Activated T-helper 17 cell treated with anti-CD3 and anti-CD28 coated beads, Interleukin-2, amount 50 U/mL, for 72 hours (primary cell): ENCODE results near the gene ADORA3. TPM values are rescaled to one million over a fixed set of nuclear protein-coding genes. Genes with fewer than 3 reads are reported as not detected.

ENCODE experiments used
- ATAC-seq: fragments of 150-1000 bp; cut with Tn5 transposase; replicated peaks from 2 replicates; pipeline ENCODE4 v1.10.0; 2021; ENCODE audit warnings: mild to moderate bottlenecking, moderate library complexity
- H3K27ac Mint-ChIP-seq: one replicate; pipeline ENCODE4 v1.8.0; 2022; ENCODE audit warnings: mixed read lengths
- H3K27me3 Mint-ChIP-seq: one replicate; pipeline ENCODE4 v1.8.0; 2022; ENCODE audit warnings: mixed read lengths
- H3K36me3 Mint-ChIP-seq: one replicate; pipeline ENCODE4 v1.8.0; 2022; ENCODE audit warnings: low read depth, mild to moderate bottlenecking, mixed read lengths
- H3K4me1 Mint-ChIP-seq: one replicate; pipeline ENCODE4 v1.8.0; 2022; ENCODE audit warnings: mixed read lengths
- H3K4me3 Mint-ChIP-seq: one replicate; pipeline ENCODE4 v1.8.0; 2022; ENCODE audit warnings: mild to moderate bottlenecking, mixed read lengths
- H3K9me3 Mint-ChIP-seq: one replicate; pipeline ENCODE4 v1.8.0; 2022; ENCODE audit warnings: mixed read lengths
- total RNA-seq, 2 donors: library from RNA; stranded (reverse); gene quantifications; one replicate each; pipeline ENCODE4 v1.2.3, GENCODE V29; 2022

Gene ADORA3
- total RNA-seq, 2 donors from 2014 or later = not detected

DNA sequence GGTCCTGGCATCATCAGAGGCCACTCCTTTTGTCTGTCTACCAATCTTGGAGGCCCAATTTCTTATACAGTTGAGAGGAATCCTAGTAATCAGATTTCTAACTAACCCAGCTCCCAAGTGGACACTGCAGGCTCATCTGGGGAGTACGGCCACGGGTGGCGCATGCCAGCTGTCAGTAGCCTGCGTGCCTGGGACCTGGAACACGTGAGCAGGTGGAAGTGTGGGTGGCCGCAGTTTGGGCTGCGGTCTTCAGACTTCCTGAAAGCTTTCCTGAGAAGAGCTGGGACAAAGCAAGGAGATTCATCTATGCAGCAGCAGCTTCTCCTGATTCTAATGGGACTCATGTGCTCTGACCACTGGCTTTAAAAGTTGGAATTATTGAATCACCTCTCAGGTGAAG is 12.4 kb downstream of the ADORA3 start:
- Mint-ChIP-seq H3K36me3 (no peaks in the 10 kb centered on the region), H3K4me1 (no peaks in the 10 kb centered on the region), H3K4me3 (no peak overlapping the region), H3K9me3 (no peaks in the 10 kb centered on the region), H3K27me3 (no peaks in the 10 kb centered on the region), H3K27ac (no peak overlapping the region)
- no peak for ATAC-seq

DNA sequence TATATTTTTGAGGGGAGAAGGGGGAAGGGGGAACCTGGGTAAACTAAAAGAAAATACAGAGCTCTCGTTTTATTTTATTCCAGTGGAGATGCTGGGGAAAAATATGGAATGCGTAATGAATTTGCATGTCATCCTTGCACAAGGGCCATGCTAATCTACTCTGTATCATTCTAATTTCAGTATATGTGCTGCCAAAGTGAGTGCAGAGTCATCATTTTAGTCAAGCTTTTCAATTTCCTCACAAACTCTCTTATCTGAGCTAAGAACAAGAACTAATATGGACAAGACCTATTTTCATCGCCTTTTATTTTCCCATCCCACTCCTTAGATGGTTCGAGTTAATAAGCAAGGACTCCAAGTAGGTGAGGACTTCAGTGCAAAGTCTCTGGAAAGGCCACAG is 13.2 kb downstream of the ADORA3 start:
- H3K36me3 Mint-ChIP-seq = no peaks in the 10 kb centered on the region
- no peak overlapping the region for H3K4me3 Mint-ChIP-seq
- ATAC-seq = no peak
- no peaks in the 10 kb centered on the region for H3K27me3 Mint-ChIP-seq
- no peak overlapping the region for H3K27ac Mint-ChIP-seq
- H3K9me3 Mint-ChIP-seq = no peaks in the 10 kb centered on the region
- H3K4me1 Mint-ChIP-seq = no peaks in the 10 kb centered on the region

DNA sequence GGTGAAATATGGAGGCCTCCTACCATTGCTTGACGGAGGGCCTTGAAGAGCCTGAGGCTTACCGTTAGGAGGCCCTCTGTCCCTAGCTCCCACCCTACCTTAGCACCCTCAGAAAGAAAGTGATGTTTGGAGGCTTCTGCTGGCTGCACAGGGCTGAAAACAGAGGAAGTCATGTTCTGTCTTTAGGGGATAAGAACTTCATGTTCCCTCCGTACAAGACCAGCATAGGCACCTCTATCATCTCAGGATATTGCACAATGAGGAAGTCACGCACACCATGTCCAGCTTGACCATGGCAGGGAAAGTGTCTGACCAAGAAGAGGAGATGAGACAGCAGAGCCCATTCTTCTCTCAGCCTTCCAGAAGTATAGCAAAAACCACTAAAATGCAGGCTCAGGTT is 13.8 kb downstream of the ADORA3 start:
- no peak for ATAC-seq
- H3K9me3 Mint-ChIP-seq = no peaks in the 10 kb centered on the region

DNA sequence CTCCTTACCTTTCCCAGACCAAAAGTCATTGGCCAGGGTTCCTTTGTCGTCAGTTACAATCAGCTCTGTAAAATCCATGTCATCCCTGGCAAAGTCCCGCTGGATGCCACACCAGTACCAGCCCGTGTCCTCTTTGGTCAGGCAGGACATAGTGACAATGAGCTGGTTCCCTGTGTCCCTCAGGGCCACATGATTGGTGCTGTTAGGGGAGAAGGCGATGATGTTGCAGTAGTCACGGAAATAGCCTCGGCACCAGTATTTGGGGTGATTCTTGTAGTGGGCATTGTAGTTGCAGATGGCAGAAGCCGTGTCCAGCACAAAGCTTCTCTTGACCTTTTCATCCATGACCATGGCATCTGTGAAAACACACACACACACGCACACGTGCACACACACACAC is 14.8 kb downstream of the ADORA3 start:
- Mint-ChIP-seq H3K4me3 (no peak overlapping the region), H3K36me3 (no peaks in the 10 kb centered on the region), H3K4me1 (no peaks in the 10 kb centered on the region), H3K27me3 (no peaks in the 10 kb centered on the region), H3K9me3 (no peaks in the 10 kb centered on the region), H3K27ac (no peak overlapping the region)
- no peak for ATAC-seq

More for the DNA sequence above, 13.8 kb downstream of the ADORA3 start:
- no peaks in the 10 kb centered on the region for H3K4me1 Mint-ChIP-seq
- H3K4me3 Mint-ChIP-seq = no peak overlapping the region
- H3K36me3 Mint-ChIP-seq = no peaks in the 10 kb centered on the region
- H3K27ac Mint-ChIP-seq = no peak overlapping the region
- H3K27me3 Mint-ChIP-seq = no peaks in the 10 kb centered on the region

DNA sequence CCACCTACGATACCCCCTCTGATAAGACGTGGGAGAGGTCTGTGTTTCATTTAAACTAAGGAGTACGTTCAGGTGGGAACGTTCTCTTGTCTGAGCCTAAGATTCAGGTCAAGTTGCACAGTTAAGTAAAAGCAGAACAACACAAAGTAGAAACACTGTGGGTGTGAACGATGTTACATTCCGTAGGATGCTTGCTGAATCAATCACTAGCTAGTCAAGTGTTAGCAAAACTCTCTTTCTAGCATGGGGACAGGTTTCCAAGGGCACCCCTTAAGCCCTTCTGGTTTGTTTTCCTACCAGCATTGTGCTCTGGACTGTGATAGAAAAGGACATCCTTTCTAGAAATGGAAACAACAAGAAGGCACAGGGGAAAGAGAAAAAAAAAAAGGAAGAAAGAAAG is 16.3 kb downstream of the ADORA3 start:
- ATAC-seq = no peak
- H3K4me1 Mint-ChIP-seq = no peaks in the 10 kb centered on the region
- H3K9me3 Mint-ChIP-seq = no peaks in the 10 kb centered on the region
- H3K27me3 Mint-ChIP-seq = no peaks in the 10 kb centered on the region
- no peak overlapping the region for H3K27ac Mint-ChIP-seq
- H3K36me3 Mint-ChIP-seq = no peaks in the 10 kb centered on the region
- H3K4me3 Mint-ChIP-seq = no peak overlapping the region

DNA sequence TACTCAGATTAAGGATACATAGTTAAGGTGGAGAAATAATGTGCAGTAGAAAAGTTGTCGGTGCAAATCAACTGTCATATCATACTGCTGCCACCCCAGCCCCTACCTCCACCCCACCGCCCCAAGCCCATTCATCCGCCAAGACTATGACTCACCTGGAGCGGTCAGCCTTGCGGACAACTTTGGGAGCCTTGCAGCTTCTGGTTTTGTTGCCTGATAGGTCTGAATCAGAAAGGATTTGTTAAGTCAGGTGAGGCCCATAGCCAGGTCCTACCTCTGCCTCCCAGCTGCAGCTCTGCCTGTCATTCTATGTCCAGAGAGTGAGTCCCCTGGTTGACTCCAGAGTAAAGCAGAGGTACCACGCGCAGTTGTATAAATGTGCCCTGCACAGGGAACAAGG is 17.0 kb downstream of the ADORA3 start:
- no peak overlapping the region for H3K4me3 Mint-ChIP-seq
- H3K27me3 Mint-ChIP-seq = no peaks in the 10 kb centered on the region
- no peaks in the 10 kb centered on the region for H3K4me1 Mint-ChIP-seq
- H3K27ac Mint-ChIP-seq = no peak overlapping the region
- H3K9me3 Mint-ChIP-seq = no peaks in the 10 kb centered on the region
- ATAC-seq = no peak
- no peaks in the 10 kb centered on the region for H3K36me3 Mint-ChIP-seq

DNA sequence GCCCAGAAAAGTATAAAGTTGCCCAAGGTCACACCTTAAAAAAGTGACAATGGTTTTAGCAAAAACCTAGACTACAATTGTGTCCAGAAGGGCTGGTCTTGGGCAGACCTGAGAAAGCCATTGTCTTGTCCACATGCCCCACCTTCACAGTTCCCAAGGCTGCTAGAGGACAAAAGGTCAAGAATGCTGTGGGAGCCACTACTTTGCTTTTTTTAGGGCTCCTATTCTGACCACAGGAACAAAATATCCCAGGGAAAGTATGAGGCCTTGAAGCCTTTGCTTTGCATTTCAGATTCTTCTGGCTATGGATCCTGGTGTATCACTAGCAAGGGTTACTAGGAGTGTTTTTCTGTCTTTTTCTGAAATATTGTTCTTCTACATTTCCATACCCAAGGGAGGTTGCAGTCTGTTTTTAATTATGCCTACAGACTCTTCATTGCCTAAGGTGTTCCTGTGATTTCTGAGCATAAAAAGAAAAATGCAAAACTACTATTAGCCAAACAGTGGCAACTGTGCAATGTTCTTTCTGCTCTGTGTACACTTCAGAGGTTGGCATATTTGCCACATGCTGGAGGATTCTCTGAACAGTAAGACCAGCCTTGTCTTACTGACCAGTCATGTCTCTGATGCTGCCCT is 18.9 kb downstream of the ADORA3 start:
- Mint-ChIP-seq H3K4me3 (no peak overlapping the region), H3K4me1 (no peaks in the 10 kb centered on the region), H3K9me3 (no peaks in the 10 kb centered on the region), H3K36me3 (no peaks in the 10 kb centered on the region), H3K27me3 (no peaks in the 10 kb centered on the region), H3K27ac (no peak overlapping the region)
- ATAC-seq = no peak

DNA sequence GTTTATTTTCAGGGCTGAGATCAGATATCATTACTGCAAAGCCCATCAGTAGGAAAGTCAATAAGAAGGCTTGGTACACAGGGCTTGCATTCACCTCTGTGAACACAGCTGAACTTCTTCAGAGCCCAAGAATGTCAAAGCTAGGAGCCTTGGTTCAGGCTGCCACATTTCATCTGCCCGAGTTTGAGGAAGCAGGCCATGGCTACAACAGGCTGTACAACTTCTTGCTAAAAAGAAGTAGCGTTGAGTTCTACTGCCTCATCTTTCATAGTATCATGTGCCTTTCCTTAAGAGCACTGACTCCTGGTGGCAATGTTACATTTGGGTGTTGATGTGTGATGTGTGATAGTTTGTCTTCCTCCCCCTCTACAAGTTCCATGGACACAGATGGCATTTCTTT is 19.6 kb downstream of the ADORA3 start:
- no peaks in the 10 kb centered on the region for H3K9me3 Mint-ChIP-seq
- H3K4me1 Mint-ChIP-seq = no peaks in the 10 kb centered on the region
- H3K27me3 Mint-ChIP-seq = no peaks in the 10 kb centered on the region
- H3K27ac Mint-ChIP-seq = no peak overlapping the region
- no peaks in the 10 kb centered on the region for H3K36me3 Mint-ChIP-seq
- ATAC-seq = no peak
- no peak overlapping the region for H3K4me3 Mint-ChIP-seq

DNA sequence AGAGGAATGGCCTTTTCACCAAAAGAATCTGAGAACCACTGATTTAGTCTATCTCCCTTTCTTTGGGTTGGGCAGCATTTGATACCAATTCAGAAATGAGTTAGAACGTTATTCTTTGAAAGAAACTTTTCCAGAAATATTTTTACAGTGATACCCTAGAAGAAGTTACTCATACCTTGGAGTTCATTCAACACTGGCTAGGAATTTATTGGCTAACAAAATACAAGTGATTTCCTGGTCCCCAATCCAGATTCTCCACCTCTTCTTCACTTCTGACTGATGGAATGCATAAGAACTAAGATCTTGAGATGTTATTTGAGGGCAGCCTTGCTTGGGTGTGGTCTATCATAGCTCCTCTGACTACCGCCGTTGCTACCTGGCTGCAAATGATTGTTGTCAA is 20.3 kb downstream of the ADORA3 start:
- no peaks in the 10 kb centered on the region for H3K9me3 Mint-ChIP-seq
- peaks cover 5% of the 10 kb centered on the region for H3K36me3 Mint-ChIP-seq
- no peak for ATAC-seq
- H3K27me3 Mint-ChIP-seq = no peaks in the 10 kb centered on the region
- H3K4me1 Mint-ChIP-seq = peaks cover 3% of the 10 kb centered on the region
- no peak overlapping the region for H3K27ac Mint-ChIP-seq
- H3K4me3 Mint-ChIP-seq = no peak overlapping the region

DNA sequence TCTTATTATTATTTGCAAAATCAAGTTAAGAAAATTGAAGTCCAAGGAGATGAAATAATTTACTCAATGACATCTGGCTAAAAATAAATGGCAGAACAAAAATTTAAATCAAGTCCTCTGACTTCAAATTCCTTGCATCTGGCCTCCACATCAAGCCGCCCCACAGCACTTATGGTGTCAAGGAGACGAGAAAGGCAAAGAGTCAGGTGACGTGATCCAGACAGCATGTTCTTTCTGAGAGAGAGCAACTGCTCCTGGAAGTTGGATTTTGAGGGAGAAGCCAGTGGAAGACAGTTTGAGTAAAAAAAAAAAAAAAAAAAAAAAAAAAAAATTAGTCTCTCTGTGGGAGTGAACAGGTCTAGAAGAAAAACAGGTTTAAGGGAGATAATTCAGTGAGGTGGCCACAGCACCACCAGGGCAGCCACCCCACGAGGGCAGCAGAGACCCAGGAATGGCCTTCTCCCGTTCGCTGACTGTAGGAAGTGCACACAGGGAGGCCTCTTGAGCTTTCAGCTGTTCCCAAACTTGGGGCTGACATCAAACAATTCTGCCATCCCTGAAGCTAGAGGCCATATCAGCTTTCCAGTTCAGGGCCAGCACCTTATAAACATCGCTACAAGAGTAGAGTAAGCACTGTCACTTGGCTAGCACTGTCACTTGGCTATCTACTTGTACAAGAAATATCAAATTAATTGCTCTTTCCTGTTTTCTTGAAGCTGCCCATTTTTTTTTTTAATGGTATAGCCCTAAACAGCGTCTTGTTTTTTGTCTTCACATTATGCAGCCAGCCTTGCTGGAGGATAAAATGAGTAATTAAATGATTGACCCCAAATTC is 21.8 kb downstream of the ADORA3 start:
- Mint-ChIP-seq H3K4me1 (peaks cover 19% of the 10 kb centered on the region), H3K4me3 (no peak overlapping the region), H3K9me3 (peaks cover 5% of the 10 kb centered on the region), H3K27ac (no peak overlapping the region), H3K27me3 (no peaks in the 10 kb centered on the region), H3K36me3 (peaks cover 15% of the 10 kb centered on the region)
- ATAC-seq = peak; percentile 75

DNA sequence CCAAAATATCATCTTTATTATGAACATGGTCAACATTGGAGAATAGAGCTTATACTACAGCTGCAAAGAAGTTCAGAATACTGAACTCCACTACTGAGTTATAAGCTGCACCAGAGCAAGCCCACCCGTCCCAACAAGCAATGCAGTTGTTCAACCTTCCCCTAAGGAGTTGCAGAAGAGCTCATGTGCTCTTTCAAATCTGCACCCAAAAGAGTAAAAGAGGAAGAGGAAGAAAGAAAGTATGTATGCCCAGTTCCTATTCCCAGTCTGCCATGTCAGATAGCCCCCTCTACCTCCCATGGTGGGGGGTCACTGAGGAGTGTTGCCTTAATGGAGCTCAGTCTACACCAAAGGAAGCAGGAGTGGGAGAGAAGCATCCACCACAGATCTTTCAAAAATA is 22.8 kb downstream of the ADORA3 start:
- H3K27me3 Mint-ChIP-seq = no peaks in the 10 kb centered on the region
- peaks cover 25% of the 10 kb centered on the region for H3K4me1 Mint-ChIP-seq
- H3K36me3 Mint-ChIP-seq = peaks cover 15% of the 10 kb centered on the region
- no peak for ATAC-seq
- no peak overlapping the region for H3K4me3 Mint-ChIP-seq
- peaks cover 5% of the 10 kb centered on the region for H3K9me3 Mint-ChIP-seq
- H3K27ac Mint-ChIP-seq = no peak overlapping the region

DNA sequence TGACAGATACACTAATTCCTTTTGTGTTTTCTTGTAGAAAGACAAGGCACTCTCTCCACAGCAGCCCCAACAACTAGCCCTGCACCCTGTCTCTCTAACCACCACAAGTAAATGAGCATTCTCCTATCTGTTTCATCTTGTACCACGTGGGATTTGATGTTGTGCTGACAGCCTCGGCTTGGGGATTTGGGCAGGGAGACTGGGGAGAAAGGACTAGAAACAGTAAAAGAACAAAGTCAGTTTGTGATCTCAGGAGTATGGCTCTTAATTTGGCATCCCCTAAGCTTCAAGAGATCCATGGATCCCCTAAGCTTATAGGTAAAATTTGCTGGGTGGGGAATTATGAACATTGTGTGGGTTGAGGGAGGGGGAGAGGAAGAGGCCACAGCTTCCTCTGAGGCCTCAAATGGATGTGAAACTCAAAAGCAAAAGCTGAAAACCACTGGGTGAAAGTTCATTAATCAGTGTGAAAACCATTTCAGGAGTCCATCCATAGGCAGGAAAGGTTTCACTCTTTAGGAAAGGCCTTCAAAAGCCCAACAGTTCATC is 26.6 kb downstream of the ADORA3 start:
- peak overlapping the region; percentile 8 for H3K27ac Mint-ChIP-seq
- peaks cover 22% of the 10 kb centered on the region for H3K36me3 Mint-ChIP-seq
- no peak overlapping the region for H3K4me3 Mint-ChIP-seq
- H3K4me1 Mint-ChIP-seq = peaks cover 37% of the 10 kb centered on the region
- H3K27me3 Mint-ChIP-seq = no peaks in the 10 kb centered on the region
- peak; percentile 64 for ATAC-seq
- peaks cover 5% of the 10 kb centered on the region for H3K9me3 Mint-ChIP-seq

DNA sequence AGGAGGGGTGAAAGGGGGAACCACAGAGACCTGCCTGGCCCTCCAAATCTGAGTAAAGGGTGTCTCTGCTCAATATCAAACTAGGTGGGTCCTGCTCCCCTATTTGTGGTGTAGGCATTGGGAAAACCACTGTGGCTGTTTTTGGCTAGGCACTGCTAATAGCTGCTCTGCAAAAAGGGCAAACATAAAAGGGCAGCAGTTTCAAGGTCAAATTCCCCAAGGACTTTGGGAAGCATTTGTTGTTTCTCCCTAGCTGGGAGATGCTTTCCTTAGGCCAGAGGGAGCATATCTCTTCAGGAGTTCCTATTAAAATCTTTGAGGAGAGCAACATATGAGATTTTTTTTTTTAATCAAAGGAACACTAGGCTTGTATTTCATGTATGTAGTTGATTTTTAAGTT is 27.2 kb downstream of the ADORA3 start:
- peaks cover 22% of the 10 kb centered on the region for H3K36me3 Mint-ChIP-seq
- H3K27me3 Mint-ChIP-seq = no peaks in the 10 kb centered on the region
- H3K27ac Mint-ChIP-seq = peak overlapping the region; percentile 16
- H3K4me3 Mint-ChIP-seq = no peak overlapping the region
- peaks cover 5% of the 10 kb centered on the region for H3K9me3 Mint-ChIP-seq
- ATAC-seq = no peak
- peaks cover 37% of the 10 kb centered on the region for H3K4me1 Mint-ChIP-seq

DNA sequence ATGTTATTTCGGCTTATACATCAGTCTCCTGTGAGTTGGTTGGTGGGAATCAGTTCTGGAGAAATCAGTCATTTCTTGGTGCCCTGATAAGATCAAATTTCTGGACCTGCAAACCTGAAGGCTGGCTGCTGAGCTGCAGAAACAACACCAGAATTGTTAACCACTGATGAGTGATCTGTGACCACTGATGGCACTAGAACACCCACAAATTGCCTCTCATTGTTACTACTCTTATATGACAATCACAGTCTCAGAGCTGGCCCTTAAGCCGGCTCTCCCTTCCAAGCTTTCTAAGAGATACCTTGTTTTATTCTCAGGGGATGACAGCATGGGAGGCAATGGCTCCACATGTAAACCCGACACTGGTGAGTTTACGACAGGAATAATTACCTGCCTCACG is 27.7 kb downstream of the ADORA3 start:
- Mint-ChIP-seq H3K36me3 (peaks cover 22% of the 10 kb centered on the region), H3K27me3 (no peaks in the 10 kb centered on the region), H3K27ac (peak overlapping the region; percentile 16), H3K4me3 (no peak overlapping the region), H3K4me1 (peaks cover 37% of the 10 kb centered on the region), H3K9me3 (peaks cover 5% of the 10 kb centered on the region)
- ATAC-seq = peak; percentile 81

DNA sequence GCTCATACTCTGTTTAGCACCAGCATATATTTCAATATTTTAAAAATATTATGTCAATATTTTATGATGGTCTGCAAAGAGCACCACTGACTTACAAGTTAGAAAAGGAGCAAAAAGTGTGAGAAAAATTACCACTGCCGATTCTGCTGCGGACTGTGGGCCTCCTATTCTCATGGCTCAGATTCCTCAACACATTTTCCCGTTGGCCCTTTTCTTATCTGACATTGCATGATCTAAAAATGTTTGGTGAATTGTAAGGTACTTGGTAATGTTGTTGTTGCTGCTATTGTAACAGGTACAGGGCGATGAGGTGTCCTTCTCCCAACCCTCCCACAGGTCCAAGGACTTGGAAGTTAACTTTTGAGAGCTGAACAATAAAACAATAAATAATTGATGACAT is 28.9 kb downstream of the ADORA3 start:
- Mint-ChIP-seq H3K36me3 (peaks cover 22% of the 10 kb centered on the region), H3K4me3 (no peak overlapping the region), H3K9me3 (peaks cover 5% of the 10 kb centered on the region), H3K27ac (no peak overlapping the region), H3K4me1 (peaks cover 37% of the 10 kb centered on the region), H3K27me3 (no peaks in the 10 kb centered on the region)
- ATAC-seq = no peak
